ENCODE results near the gene APOH.

Gene APOH

GRCh38 chr17:66240013-66240412 lies 10.8 kb upstream of the APOH start:
- no peak for TF ChIP-seq CTCF (IDR thresholded peaks at IDR 0.05; ENCODE audit: insufficient read depth, low read depth, low read length, missing control alignments)
- H3K4me3 ChIP-seq (ENCODE audit: low read length) = no peak overlapping the region
- DNase-seq (ENCODE audit: low read depth) = no peak

- TF ChIP-seq CTCF (IDR thresholded peaks at IDR 0.05; ENCODE audit: insufficient read depth, low read depth, low read length, missing control alignments) = no peak
- DNase-seq (ENCODE audit: low read depth) = no peak
- no peak overlapping the region for H3K4me3 ChIP-seq (ENCODE audit: low read length)
Observed at GRCh38 chr17:66235377-66235994, 6.3 kb upstream of the APOH start.

- DNase-seq (ENCODE audit: low read depth) = no peak
- no peak overlapping the region for H3K4me3 ChIP-seq (ENCODE audit: low read length)
- TF ChIP-seq CTCF (IDR thresholded peaks at IDR 0.05; ENCODE audit: insufficient read depth, low read depth, low read length, missing control alignments) = no peak
Observed at GRCh38 chr17:66234611-66235010, 5.4 kb upstream of the APOH start.

- no peak overlapping the region for H3K4me3 ChIP-seq (ENCODE audit: low read length)
- no peak for TF ChIP-seq CTCF (IDR thresholded peaks at IDR 0.05; ENCODE audit: insufficient read depth, low read depth, low read length, missing control alignments)
- peak; percentile 4 for DNase-seq (ENCODE audit: low read depth)
Observed at GRCh38 chr17:66233023-66233753, 4.0 kb upstream of the APOH start.

GRCh38 chr17:66230922-66231591 lies 1.8 kb upstream of the APOH start:
- TF ChIP-seq CTCF (IDR thresholded peaks at IDR 0.05; ENCODE audit: insufficient read depth, low read depth, low read length, missing control alignments) = no peak
- no peak overlapping the region for H3K4me3 ChIP-seq (ENCODE audit: low read length)
- no peak for DNase-seq (ENCODE audit: low read depth)

- no peak overlapping the region for H3K4me3 ChIP-seq (ENCODE audit: low read length)
- no peak for DNase-seq (ENCODE audit: low read depth)
- TF ChIP-seq CTCF (IDR thresholded peaks at IDR 0.05; ENCODE audit: insufficient read depth, low read depth, low read length, missing control alignments) = no peak
Observed at GRCh38 chr17:66229783-66230538, 746 bp upstream of the APOH start.

Measured in epithelial cell of esophagus (primary cell).